UCSD-AML1 (cell line): ENCODE results near the gene DDX31.
A peak's percentile ranks its signal among the peaks of the same experiment; 100 is the strongest.
"Not testable (repeated sequence)": the region's sequence is repeated elsewhere in the genome, so short reads cannot be mapped to it uniquely, and the experiment has no call there.

Source experiments
- DNase-seq: peaks from one replicate; lab custom pipeline; 2025; ENCODE audit not compliant: unreplicated experiment; lab: John Stamatoyannopoulos, UW

DDX31 gene

GRCh38 chr9:132669698-132670456 lies at the start of gene DDX31:
Gene DDX31 (minus strand): TSS chr9:132669983. CDS start chr9:132669934, 49 bp downstream.
- peak; percentile 87 for DNase-seq

- DNase-seq, result not testable (repeated sequence)
Observed at GRCh38 chr9:132718381-132718928, 48.7 kb upstream of the DDX31 start.

DNA sequence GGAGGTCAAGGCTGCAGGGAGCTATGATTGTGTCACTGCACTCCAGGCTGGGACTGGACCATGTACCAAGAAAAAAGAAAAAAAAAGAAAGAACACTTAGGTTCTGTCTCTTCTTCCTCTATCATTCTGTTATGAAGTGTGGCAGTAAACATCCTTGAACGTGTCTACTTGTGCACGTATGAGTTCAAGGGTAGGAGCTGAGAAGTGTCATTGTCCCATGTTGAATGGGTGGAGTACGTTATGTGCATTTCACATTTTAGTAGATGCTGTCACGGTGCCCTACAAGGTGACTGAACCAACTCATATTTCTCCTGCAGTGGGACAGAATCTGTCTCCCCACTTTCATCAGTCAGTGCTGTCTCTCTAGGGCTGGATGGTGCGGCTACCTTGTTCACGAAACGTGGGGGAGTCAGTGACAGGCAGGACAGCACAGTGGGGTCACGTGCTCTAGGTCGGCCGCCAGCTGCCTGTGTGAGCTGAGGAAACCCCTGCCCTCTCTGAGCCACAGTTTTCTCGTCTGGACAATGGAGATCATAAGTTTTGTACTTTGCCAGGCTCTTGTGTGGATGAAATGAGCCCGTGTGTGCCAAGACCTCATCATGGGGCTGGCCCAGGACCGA lies 47.7 kb upstream of the DDX31 start:
- no peak for DNase-seq

- no peak for DNase-seq
Observed at GRCh38 chr9:132716007-132716406, 46.2 kb upstream of the DDX31 start.

- no peak for DNase-seq
Observed at GRCh38 chr9:132712753-132713152, 43.0 kb upstream of the DDX31 start.

DNA sequence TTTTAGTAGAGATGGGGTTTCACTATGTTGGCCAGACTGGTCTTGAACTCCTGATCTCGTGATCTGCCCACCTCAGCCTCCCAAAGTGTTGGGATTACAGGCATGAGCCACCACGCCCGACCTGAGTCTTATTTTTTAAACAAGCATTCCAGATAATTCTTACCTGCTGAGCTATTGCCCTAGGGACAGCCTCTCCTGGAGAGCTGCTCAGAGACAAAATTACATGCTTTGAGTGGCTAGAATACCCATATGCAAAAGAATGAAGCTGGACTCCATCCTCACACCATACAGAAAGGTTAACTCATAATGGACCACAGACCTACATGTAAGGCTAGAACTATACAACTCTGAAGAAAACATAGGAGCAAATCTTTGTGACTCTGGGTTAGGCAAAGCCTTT lies 42.1 kb upstream of the DDX31 start:
- DNase-seq, result no peak

GRCh38 chr9:132711152-132711551 lies 41.4 kb upstream of the DDX31 start:
- DNase-seq, result not testable (repeated sequence)

DNA sequence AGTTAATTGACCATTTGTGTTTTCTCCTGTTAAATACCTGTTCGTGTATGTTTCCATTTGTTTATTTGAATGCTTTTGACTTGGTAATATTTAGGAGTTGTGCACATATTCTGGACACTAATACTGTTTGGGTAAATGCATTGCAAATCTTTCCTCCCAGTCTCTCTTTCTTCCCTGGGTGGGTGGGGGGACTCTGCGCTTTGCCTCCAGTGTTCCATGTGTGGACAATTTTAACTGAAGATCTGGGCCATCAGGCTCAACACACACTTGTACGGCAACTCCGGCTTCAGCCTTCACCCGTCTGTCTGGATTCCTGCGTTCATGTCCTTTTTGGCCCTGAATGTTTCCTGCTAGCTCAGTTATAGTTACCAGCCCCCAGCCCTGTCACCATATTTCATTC lies 40.5 kb upstream of the DDX31 start:
- DNase-seq, result no peak

DNA sequence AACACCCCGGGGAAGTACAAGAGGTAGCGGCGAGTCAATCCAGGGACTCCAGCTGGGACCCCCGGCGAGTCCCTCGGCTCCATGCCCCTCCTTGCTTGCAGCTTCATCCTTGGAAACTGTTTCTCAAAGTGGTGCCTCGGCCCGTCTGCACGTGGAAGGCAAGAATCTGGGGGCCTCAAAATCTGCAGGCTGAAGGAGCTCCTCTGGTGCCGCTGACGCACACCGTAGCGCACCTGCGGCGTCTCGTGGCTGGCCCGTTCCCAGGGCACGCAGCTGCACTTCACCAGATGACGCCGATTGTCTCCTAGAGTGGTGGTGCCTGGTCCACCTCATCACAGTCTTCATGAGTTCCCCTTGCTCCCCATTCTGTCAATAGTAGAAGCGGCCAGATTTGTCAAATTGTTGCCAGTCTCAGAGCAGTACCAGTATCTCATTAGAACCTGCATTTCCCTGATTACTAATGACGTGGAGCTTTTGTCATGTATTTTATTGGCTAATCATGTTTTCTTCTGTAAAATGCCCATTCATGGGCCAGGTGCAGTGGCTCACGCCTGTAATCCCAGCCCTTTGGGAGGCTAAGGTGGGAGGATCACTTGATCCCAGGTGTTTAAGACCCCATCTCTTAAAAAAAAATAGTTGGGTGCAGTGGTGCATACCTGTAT lies 39.1 kb upstream of the DDX31 start:
- DNase-seq, result no peak

- DNase-seq, result no peak
Observed at GRCh38 chr9:132708239-132708638, 38.5 kb upstream of the DDX31 start.

DNA sequence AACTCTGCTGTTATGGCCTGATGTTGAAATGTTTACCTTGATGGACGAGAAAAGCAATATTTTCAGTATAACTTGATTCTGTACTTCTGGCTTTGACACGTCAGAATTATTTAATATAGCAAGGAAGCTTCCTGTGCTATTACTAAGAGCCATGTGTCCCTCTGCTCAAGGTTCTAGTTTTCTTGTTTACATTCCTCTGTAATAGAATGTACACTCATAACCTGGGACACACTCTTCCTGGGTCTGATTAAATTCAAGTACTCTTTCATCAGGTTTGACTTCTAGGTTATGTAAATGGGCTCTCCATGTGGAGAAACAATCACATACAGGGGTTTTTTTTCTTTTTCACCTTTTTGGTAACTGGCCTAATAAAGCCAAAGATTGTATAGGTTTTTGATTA lies 33.6 kb upstream of the DDX31 start:
- DNase-seq, result no peak

- no peak for DNase-seq
Observed at GRCh38 chr9:132702254-132702653, 32.5 kb upstream of the DDX31 start.

DNA sequence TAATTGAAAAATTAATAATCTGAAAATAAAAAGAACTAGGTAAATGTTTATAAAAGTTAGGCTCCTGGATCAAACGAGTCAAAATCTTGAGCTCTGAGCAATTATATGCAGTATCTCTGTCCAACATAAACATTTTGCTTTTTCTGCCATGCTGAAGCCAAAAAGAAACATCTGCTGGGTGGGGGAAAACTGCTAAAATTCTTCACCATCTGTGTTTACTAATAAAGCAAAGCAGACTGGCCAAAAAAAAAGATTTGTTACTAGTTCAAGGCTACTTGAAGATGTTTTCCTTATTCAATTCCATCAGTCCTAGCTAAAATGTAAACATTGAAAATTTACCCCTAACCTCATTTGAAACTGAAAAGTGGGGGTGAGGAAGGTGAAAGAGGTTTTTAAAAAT lies 30.2 kb upstream of the DDX31 start:
- no peak for DNase-seq

DNA sequence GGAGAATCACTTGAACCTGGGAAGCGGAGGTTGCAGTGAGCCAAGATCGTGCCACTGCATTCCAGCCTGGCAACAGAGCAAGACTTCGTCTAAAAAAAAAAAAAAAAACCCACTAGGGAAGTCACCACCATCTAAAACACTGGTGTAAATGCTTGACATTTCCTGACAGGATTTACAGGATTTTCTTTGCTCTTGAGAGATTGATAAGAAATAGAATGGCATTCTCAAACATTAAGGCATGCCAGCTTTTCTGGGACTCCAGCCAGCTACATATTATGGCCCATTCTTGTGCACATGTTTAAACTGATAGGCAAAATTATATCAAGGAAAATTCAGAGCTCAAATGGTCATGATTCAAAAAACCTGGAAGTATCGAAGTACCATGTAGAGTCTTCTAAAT lies 29.2 kb upstream of the DDX31 start:
- DNase-seq, result no peak

DNA sequence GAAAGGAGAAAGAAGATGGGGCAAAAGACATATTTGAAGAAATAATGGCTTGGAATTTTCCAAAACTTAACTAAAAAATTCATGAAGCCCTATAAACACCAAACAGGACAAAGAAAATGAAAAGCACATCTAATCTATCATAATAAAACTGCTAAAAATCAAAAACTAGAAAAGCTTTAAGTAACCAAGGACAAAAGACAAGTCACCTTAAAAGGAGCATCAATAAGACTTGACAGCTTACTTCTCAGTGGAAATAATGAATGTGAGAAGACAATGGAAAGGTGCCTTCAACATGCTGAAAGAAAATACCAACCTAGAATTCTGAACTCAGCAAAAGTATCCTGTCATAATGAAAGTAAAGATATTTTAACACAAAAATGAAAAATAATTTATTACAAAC lies 27.4 kb upstream of the DDX31 start:
- DNase-seq, result no peak

GRCh38 chr9:132694144-132694543 lies 24.4 kb upstream of the DDX31 start:
- DNase-seq, result no peak

DNA sequence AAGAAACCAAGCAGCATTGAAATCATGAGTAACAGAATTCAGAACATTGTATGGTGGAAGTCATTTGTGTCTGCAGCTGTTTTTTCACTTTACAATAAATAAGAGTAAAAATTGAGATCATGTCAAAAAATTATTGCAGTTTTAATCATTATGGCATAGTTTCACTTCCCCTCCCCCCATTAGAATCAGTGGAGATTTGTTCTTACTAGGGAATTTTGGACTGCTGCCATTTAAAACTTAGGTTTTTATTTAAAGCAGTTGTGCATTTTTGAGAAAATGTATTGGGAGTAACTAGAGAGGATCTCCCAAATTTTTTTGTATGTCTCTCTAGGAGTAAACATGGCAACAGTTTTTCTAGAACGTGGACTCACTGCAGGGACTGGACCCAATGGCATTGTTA lies 20.9 kb upstream of the DDX31 start:
- no peak for DNase-seq

DNA sequence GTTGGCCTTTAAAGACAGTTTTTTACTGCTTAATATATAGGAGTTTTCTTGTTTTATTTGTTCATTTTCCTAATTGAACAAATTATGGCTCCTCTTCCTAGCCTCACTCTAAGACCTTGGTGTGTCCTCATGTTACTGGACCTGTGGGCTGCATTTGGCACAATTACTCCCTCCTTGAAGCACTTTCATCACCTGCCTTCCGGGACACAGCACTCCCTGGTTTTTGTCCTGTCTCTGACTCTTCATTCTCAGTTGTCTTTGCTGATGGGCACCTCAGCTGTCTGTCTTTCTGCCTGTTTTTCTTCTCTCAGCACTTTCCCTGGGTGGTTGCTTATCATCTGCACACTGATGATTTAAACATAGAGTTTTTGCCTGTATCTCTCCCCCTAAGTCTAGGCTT lies 14.1 kb upstream of the DDX31 start:
- DNase-seq, result no peak

- no peak for DNase-seq
Observed at GRCh38 chr9:132681561-132681960, 11.8 kb upstream of the DDX31 start.

DNA sequence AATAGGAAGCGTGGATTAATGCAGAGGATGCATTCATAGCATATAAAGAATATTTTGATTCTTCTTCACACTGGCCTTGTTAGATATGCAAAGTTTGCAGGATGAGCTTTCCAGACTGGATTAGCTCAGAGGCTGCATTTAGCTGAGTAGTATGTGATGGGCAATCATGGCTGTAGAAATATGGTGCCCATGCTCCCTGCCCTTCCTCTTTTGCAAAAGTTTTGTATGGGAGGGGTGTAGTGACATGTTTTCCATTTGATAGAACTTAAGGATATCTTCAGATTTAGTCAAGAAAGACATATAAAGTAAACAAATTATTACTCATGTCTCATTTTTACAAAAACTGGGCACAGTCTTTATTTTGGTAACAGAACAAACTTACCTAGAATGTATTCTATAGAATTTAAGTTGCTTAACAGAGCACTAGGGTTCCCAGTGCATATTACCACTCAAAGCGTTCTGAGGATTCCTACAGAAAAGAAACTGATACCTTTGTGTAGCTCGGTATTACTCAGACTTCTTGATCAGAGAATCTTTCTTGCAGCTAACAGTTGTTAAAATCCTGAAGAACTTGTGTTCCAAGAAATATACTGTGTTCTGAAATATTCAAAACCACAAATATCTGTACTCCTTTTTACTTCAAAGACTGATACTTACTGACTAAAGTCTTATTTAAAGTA lies 10.3 kb upstream of the DDX31 start:
- no peak for DNase-seq

DNA sequence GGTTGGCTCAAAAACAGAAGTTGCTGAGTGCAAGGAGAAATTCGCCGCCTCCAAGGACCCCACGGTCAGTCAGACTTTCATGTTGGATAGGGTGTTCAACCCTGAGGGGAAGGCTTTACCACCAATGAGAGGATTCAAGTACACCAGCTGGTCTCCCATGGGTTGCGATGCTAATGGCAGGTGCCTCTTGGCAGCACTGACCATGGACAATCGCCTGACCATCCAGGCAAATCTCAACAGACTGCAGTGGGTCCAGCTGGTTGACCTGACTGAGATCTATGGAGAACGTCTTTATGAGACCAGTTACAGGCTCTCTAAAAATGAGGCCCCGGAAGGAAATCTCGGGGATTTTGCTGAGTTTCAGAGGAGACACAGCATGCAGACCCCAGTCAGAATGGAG lies 8.2 kb upstream of the DDX31 start:
- DNase-seq, result no peak
